Measurements from ENCODE around the gene PFDN1. TPM values are rescaled to one million over a fixed set of nuclear protein-coding genes. Genes with fewer than 3 reads are reported as not detected.

Gene PFDN1
- total RNA-seq, 5 donors from 2014 or later (not counting 1 experiment from before 2014, with no cell fraction given) = 26.9 to 32.2 (median 28.1) TPM

GRCh38 chr5:140251527-140251973 is 51.4 kb downstream of the PFDN1 start:
- no peaks in the 10 kb centered on the region for H3K27me3 Mint-ChIP-seq
- ATAC-seq (replicated peaks in 1 of 4) (peak; percentile 71 to 95 (median 86)), DNase-seq (peak in 33 of 35 experiments; percentile 12 to 60 (median 29))
- H3K4me3 ChIP-seq (ENCODE audit: control insufficient read depth in 1 of 2, extremely low read depth in 1 of 2, low read length in 1 of 2) = no peak overlapping the region
- ChIA-PET POLR2A (interaction anchor here in 1 of 2 donors (0.6 kb wide), 2 partner anchors 38 to 71 kb away, joined by 3 to 6 read pairs; no protein-coding TSS in a partner anchor), CTCF (interaction anchor here (0.6 to 1.4 kb wide), 7 partner anchors 9 to 255 kb away, joined by 3 to 7 read pairs (median 3); partner anchors contain the start of gene HBEGF (in 1 of the 2))
- 0% methylated on average over 3 of the region's 5 CpGs for whole genome bisulfite sequencing (ENCODE audit: insufficient coverage)
- peaks cover 4% of the 10 kb centered on the region for H3K36me3 Mint-ChIP-seq
- peaks cover 2 to 14% of the 10 kb centered on the region in 2 donors for H3K36me3 ChIP-seq (ENCODE audit: control insufficient read depth in 2 of 2, extremely low read depth in 1 of 2, insufficient read depth in 1 of 2, low read length in 1 of 2)
- no peaks in the 10 kb centered on the region for H3K9me3 ChIP-seq
- H3K27ac ChIP-seq (ENCODE audit: low read length) = peak overlapping the region; percentile 48
- peak overlapping the region; percentile 36 to 57 for H3K27ac Mint-ChIP-seq
- peaks cover 33 to 47% (median 43%) of the 10 kb centered on the region in 3 donors for H3K4me1 Mint-ChIP-seq
- no peaks in the 10 kb centered on the region for H3K27me3 ChIP-seq (replicated peaks in 1 of 2; ENCODE audit: control insufficient read depth in 2 of 2, extremely low read depth in 1 of 2, insufficient read depth in 2 of 2, low read length in 1 of 2)
- peaks cover 13 to 34% of the 10 kb centered on the region in 2 experiments for H3K4me1 ChIP-seq (ENCODE audit: control insufficient read depth in 1 of 2, extremely low read depth in 1 of 2, insufficient read depth in 2 of 2, low read length in 2 of 2)
- no peaks in the 10 kb centered on the region for H3K9me3 Mint-ChIP-seq
- H3K4me3 Mint-ChIP-seq = peak overlapping the region in 1 of 3 donors; percentile 36

- no peak overlapping the region for H3K27ac ChIP-seq (ENCODE audit: low read length)
- CTCF ChIA-PET = interaction anchor here (0.5 to 2.4 kb wide), 5 partner anchors 10 to 106 kb away, joined by 3 to 6 read pairs (median 3); partner anchors contain the start of gene HBEGF (in 1 of the 2)
- H3K4me1 Mint-ChIP-seq = peaks cover 42 to 59% (median 45%) of the 10 kb centered on the region in 3 donors
- no peaks in the 10 kb centered on the region for H3K27me3 Mint-ChIP-seq
- no peak for ATAC-seq (replicated peaks in 1 of 4)
- WGBS (ENCODE audit: insufficient coverage) = no CpG with 5 or more reads among the region's 6 CpGs
- H3K4me3 Mint-ChIP-seq = peak overlapping the region in 1 of 3 donors; percentile 15
- no peaks in the 10 kb centered on the region for H3K27me3 ChIP-seq (replicated peaks in 1 of 2; ENCODE audit: control insufficient read depth in 2 of 2, extremely low read depth in 1 of 2, insufficient read depth in 2 of 2, low read length in 1 of 2)
- no peak for DNase-seq
- POLR2A ChIA-PET = no interaction called here
- peaks cover 15 to 38% of the 10 kb centered on the region in 2 experiments for H3K4me1 ChIP-seq (ENCODE audit: control insufficient read depth in 1 of 2, extremely low read depth in 1 of 2, insufficient read depth in 2 of 2, low read length in 2 of 2)
- peak overlapping the region in 1 of 2 donors; percentile 24 for H3K27ac Mint-ChIP-seq
- H3K4me3 ChIP-seq (ENCODE audit: control insufficient read depth in 1 of 2, extremely low read depth in 1 of 2, low read length in 1 of 2) = no peak overlapping the region
- no peaks in the 10 kb centered on the region for H3K9me3 ChIP-seq
- H3K36me3 ChIP-seq (ENCODE audit: control insufficient read depth in 2 of 2, extremely low read depth in 1 of 2, insufficient read depth in 1 of 2, low read length in 1 of 2) = peaks cover 2 to 16% of the 10 kb centered on the region in 2 donors
- peaks cover 5% of the 10 kb centered on the region for H3K36me3 Mint-ChIP-seq
- H3K9me3 Mint-ChIP-seq = no peaks in the 10 kb centered on the region
Measured at GRCh38 chr5:140250386-140250785, 52.5 kb downstream of the PFDN1 start.

GRCh38 chr5:140249536-140249935 is 53.4 kb downstream of the PFDN1 start:
- Histone ChIP-seq H3K9me3 (no peaks in the 10 kb centered on the region), H3K4me1 (ENCODE audit: control insufficient read depth in 1 of 2, extremely low read depth in 1 of 2, insufficient read depth in 2 of 2, low read length in 2 of 2) (peaks cover 22 to 47% of the 10 kb centered on the region in 2 experiments), H3K36me3 (ENCODE audit: control insufficient read depth in 2 of 2, extremely low read depth in 1 of 2, insufficient read depth in 1 of 2, low read length in 1 of 2) (peaks cover 2 to 15% of the 10 kb centered on the region in 2 donors), H3K27me3 (replicated peaks in 1 of 2; ENCODE audit: control insufficient read depth in 2 of 2, extremely low read depth in 1 of 2, insufficient read depth in 2 of 2, low read length in 1 of 2) (no peaks in the 10 kb centered on the region), H3K27ac (ENCODE audit: low read length) (no peak overlapping the region), H3K4me3 (ENCODE audit: control insufficient read depth in 1 of 2, extremely low read depth in 1 of 2, low read length in 1 of 2) (no peak overlapping the region)
- ChIA-PET CTCF (interaction anchor here in 1 of 2 donors (0.7 to 2.4 kb wide), 2 partner anchors 102 to 109 kb away, joined by 3 to 6 read pairs; no protein-coding TSS in a partner anchor), POLR2A (no interaction called here)
- Mint-ChIP-seq H3K27ac (peak overlapping the region in 1 of 2 donors; percentile 3), H3K36me3 (peaks cover 9% of the 10 kb centered on the region), H3K4me3 (no peak overlapping the region), H3K9me3 (no peaks in the 10 kb centered on the region), H3K27me3 (no peaks in the 10 kb centered on the region), H3K4me1 (peaks cover 51 to 68% (median 54%) of the 10 kb centered on the region in 3 donors)
- no peak for DNase-seq
- ATAC-seq (replicated peaks in 1 of 4) = no peak
- WGBS (ENCODE audit: insufficient coverage) = 57% methylated on average over 1 of the region's 5 CpGs

DNA sequence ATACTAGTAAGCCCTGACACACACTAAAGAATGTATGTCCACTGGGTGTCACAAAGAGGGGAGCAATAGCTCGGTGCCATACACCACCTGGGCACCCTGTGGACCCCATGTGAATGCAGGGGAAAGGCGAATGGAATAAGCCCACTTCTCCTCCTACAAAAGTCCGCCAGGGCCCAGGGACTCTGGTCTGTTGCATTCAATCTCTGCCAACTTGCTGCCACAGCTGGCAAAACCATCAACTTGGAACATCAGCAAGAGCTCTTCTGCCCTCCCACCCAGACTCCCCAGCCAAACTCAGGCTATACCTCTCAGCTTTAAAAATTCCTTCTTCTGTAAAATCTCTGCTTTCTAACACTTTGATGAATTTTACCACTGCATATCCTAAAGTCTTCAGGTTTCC is 54.5 kb downstream of the PFDN1 start:
- ChIA-PET CTCF (interaction anchor here (0.6 to 2.4 kb wide), 5 partner anchors 9 to 385 kb away, joined by 3 to 6 read pairs (median 4); no protein-coding TSS in a partner anchor), POLR2A (no interaction called here)
- Mint-ChIP-seq H3K27me3 (no peaks in the 10 kb centered on the region), H3K4me3 (no peak overlapping the region), H3K9me3 (no peaks in the 10 kb centered on the region), H3K36me3 (peaks cover 9% of the 10 kb centered on the region), H3K4me1 (peaks cover 52 to 65% (median 56%) of the 10 kb centered on the region in 3 donors), H3K27ac (no peak overlapping the region)
- DNase-seq (no peak), ATAC-seq (replicated peaks in 1 of 4) (no peak)
- Histone ChIP-seq H3K27ac (ENCODE audit: low read length) (no peak overlapping the region), H3K4me1 (ENCODE audit: control insufficient read depth in 1 of 2, extremely low read depth in 1 of 2, insufficient read depth in 2 of 2, low read length in 2 of 2) (peaks cover 22 to 45% of the 10 kb centered on the region in 2 experiments), H3K9me3 (no peaks in the 10 kb centered on the region), H3K4me3 (ENCODE audit: control insufficient read depth in 1 of 2, extremely low read depth in 1 of 2, low read length in 1 of 2) (no peak overlapping the region), H3K36me3 (ENCODE audit: control insufficient read depth in 2 of 2, extremely low read depth in 1 of 2, insufficient read depth in 1 of 2, low read length in 1 of 2) (peaks cover 2 to 11% of the 10 kb centered on the region in 2 donors), H3K27me3 (replicated peaks in 1 of 2; ENCODE audit: control insufficient read depth in 2 of 2, extremely low read depth in 1 of 2, insufficient read depth in 2 of 2, low read length in 1 of 2) (no peaks in the 10 kb centered on the region)
- 75% methylated on average over 2 of the region's 3 CpGs for whole genome bisulfite sequencing (ENCODE audit: insufficient coverage)

GRCh38 chr5:140246378-140247122 is 56.4 kb downstream of the PFDN1 start:
- Mint-ChIP-seq H3K36me3 (peaks cover 9% of the 10 kb centered on the region), H3K27ac (peak overlapping the region in 1 of 2 donors; percentile 22)
- POLR2A ChIA-PET = interaction anchor here in 1 of 2 donors (0.5 kb wide), 1 partner anchor 141 kb away, joined by 3 read pairs; no protein-coding TSS in a partner anchor

DNA sequence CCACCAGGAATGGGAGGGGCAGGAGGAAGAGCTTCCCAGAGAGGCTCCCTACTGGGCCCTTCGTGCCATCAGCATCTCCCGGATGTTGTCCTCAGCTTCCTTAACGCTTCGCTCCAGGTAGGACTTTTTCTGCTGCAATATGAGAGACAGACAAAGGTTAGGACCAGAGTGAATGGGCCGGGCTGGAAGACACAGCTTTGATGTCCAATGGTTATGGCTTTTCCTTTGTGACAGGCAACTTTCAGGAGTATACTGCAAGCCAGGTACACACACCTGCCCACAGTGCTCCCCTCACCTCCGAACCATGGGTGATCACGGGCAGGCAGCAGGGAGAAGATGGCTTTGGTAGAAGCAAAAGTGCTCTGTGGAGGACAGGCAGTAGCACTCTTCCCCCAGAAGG is 57.0 kb downstream of the PFDN1 start:
- Mint-ChIP-seq H3K9me3 (no peaks in the 10 kb centered on the region), H3K4me3 (no peak overlapping the region), H3K27ac (peak overlapping the region; percentile 22 to 36), H3K27me3 (no peaks in the 10 kb centered on the region), H3K36me3 (peaks cover 9% of the 10 kb centered on the region), H3K4me1 (peaks cover 33 to 43% (median 37%) of the 10 kb centered on the region in 3 donors)
- no peak for ATAC-seq (replicated peaks in 1 of 4)
- Histone ChIP-seq H3K4me1 (ENCODE audit: control insufficient read depth in 1 of 2, extremely low read depth in 1 of 2, insufficient read depth in 2 of 2, low read length in 2 of 2) (peaks cover 12 to 27% of the 10 kb centered on the region in 2 experiments), H3K9me3 (no peaks in the 10 kb centered on the region), H3K27me3 (replicated peaks in 1 of 2; ENCODE audit: control insufficient read depth in 2 of 2, extremely low read depth in 1 of 2, insufficient read depth in 2 of 2, low read length in 1 of 2) (no peaks in the 10 kb centered on the region), H3K27ac (ENCODE audit: low read length) (no peak overlapping the region), H3K4me3 (ENCODE audit: control insufficient read depth in 1 of 2, extremely low read depth in 1 of 2, low read length in 1 of 2) (no peak overlapping the region), H3K36me3 (ENCODE audit: control insufficient read depth in 2 of 2, extremely low read depth in 1 of 2, insufficient read depth in 1 of 2, low read length in 1 of 2) (peaks cover 2 to 11% of the 10 kb centered on the region in 2 donors)
- WGBS (ENCODE audit: insufficient coverage) = 97% methylated on average over 4 of the region's 7 CpGs
- POLR2A ChIA-PET = no interaction called here
- DNase-seq = no peak
- CTCF ChIA-PET = interaction anchor here (0.8 to 5.4 kb wide), 8 partner anchors 15 to 465 kb away, joined by 3 to 73 read pairs (median 4); partner anchors contain the start of gene PFDN1 (in 1 of the 2)

More at GRCh38 chr5:140246378-140247122, 56.4 kb downstream of the PFDN1 start:
- H3K4me3 Mint-ChIP-seq = no peak overlapping the region
- ATAC-seq (replicated peaks in 1 of 4) (no peak), DNase-seq (no peak)
- H3K27me3 ChIP-seq (replicated peaks in 1 of 2; ENCODE audit: control insufficient read depth in 2 of 2, extremely low read depth in 1 of 2, insufficient read depth in 2 of 2, low read length in 1 of 2) = no peaks in the 10 kb centered on the region
- no peak overlapping the region for H3K4me3 ChIP-seq (ENCODE audit: control insufficient read depth in 1 of 2, extremely low read depth in 1 of 2, low read length in 1 of 2)
- CTCF ChIA-PET = interaction anchor here (0.7 to 5.4 kb wide), 6 partner anchors 102 to 117 kb away, joined by 3 to 73 read pairs (median 3); no protein-coding TSS in a partner anchor
- H3K4me1 Mint-ChIP-seq = peaks cover 37 to 47% (median 43%) of the 10 kb centered on the region in 3 donors
- 91% methylated on average over 5 of the region's 8 CpGs for WGBS (ENCODE audit: insufficient coverage)
- peaks cover 16 to 33% of the 10 kb centered on the region in 2 experiments for H3K4me1 ChIP-seq (ENCODE audit: control insufficient read depth in 1 of 2, extremely low read depth in 1 of 2, insufficient read depth in 2 of 2, low read length in 2 of 2)
- H3K27me3 Mint-ChIP-seq = no peaks in the 10 kb centered on the region
- H3K9me3 Mint-ChIP-seq = no peaks in the 10 kb centered on the region
- H3K36me3 ChIP-seq (ENCODE audit: control insufficient read depth in 2 of 2, extremely low read depth in 1 of 2, insufficient read depth in 1 of 2, low read length in 1 of 2) = peaks cover 2 to 11% of the 10 kb centered on the region in 2 donors
- no peak overlapping the region for H3K27ac ChIP-seq (ENCODE audit: low read length)
- no peaks in the 10 kb centered on the region for H3K9me3 ChIP-seq
